Measurements from ENCODE around the gene FMN1.

FMN1 gene

GRCh38 chr15:33194704-33195670, at the start of gene FMN1:
Gene FMN1, minus strand, starts transcription at chr15:33194714. Its CDS starts 39,800 bp downstream, at chr15:33154914.
- peak; percentile 80 for DNase-seq (ENCODE audit: low read depth)

GRCh38 chr15:33243869-33244268, 49.4 kb upstream of the FMN1 start:
- DNase-seq (ENCODE audit: low read depth) = peak; percentile 38

GRCh38 chr15:33243393-33243792, 48.9 kb upstream of the FMN1 start:
- no peak for DNase-seq (ENCODE audit: low read depth)

- no peak for DNase-seq (ENCODE audit: low read depth)
These were observed 48.2 kb upstream of the FMN1 start for GRCh38 chr15:33242669-33243191.

GRCh38 chr15:33242165-33242564, 47.7 kb upstream of the FMN1 start:
- DNase-seq (ENCODE audit: low read depth) = peak; percentile 17

- DNase-seq (ENCODE audit: low read depth) = no peak
These were observed 42.5 kb upstream of the FMN1 start for GRCh38 chr15:33236841-33237509.

- peak; percentile 30 for DNase-seq (ENCODE audit: low read depth)
These were observed 39.5 kb upstream of the FMN1 start for GRCh38 chr15:33234020-33234461.

GRCh38 chr15:33226559-33227181, 32.2 kb upstream of the FMN1 start:
- peak; percentile 50 for DNase-seq (ENCODE audit: low read depth)

- DNase-seq (ENCODE audit: low read depth) = no peak
These were observed 23.6 kb upstream of the FMN1 start for GRCh38 chr15:33218071-33218491.

- peak; percentile 26 for DNase-seq (ENCODE audit: low read depth)
These were observed 21.7 kb upstream of the FMN1 start for GRCh38 chr15:33215941-33216872.

GRCh38 chr15:33211176-33211808, 16.8 kb upstream of the FMN1 start:
- DNase-seq (ENCODE audit: low read depth) = peak; percentile 18

- peak; percentile 54 for DNase-seq (ENCODE audit: low read depth)
These were observed 15.3 kb upstream of the FMN1 start for GRCh38 chr15:33209575-33210481.

- DNase-seq (ENCODE audit: low read depth) = no peak
These were observed 13.1 kb upstream of the FMN1 start for GRCh38 chr15:33207646-33208045.

- no peak for DNase-seq (ENCODE audit: low read depth)
These were observed 11.9 kb upstream of the FMN1 start for GRCh38 chr15:33206366-33206765.

- DNase-seq (ENCODE audit: low read depth) = no peak
These were observed 10.4 kb upstream of the FMN1 start for GRCh38 chr15:33204926-33205325.

GRCh38 chr15:33204087-33204486, 9.6 kb upstream of the FMN1 start:
- no peak for DNase-seq (ENCODE audit: low read depth)

- peak; percentile 12 for DNase-seq (ENCODE audit: low read depth)
These were observed 7.1 kb upstream of the FMN1 start for GRCh38 chr15:33201491-33202231.

- no peak for DNase-seq (ENCODE audit: low read depth)
These were observed 6.4 kb upstream of the FMN1 start for GRCh38 chr15:33200903-33201302.

- no peak for DNase-seq (ENCODE audit: low read depth)
These were observed 5.9 kb upstream of the FMN1 start for GRCh38 chr15:33200444-33200843.
